Measurements from ENCODE around the gene DLAT.
"Not testable (repeated sequence)": the region's sequence is repeated elsewhere in the genome, so short reads cannot be mapped to it uniquely, and the experiment has no call there.

Gene DLAT

GRCh38 chr11:112005422-112006094, 19.6 kb upstream of the DLAT start:
- DNase-seq = no peak

DNA sequence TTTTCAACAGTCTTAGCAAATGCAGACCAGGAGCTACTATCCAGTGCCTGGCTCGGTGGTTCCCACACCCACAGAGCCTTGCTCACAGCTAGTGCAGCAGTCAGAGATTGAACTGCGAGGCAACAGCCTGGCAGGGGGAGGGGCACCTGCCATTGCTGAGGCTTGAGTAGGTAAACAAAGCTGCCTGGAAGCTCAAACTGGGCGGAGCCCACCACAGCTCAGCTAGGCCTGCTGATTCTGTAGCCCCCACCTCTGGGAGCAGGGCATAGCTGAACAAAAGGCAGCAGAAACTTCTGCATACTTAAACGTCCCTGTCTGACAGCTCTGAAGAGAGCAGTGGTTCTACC, 19.1 kb upstream of the DLAT start:
- DNase-seq = not testable (repeated sequence)

DNA sequence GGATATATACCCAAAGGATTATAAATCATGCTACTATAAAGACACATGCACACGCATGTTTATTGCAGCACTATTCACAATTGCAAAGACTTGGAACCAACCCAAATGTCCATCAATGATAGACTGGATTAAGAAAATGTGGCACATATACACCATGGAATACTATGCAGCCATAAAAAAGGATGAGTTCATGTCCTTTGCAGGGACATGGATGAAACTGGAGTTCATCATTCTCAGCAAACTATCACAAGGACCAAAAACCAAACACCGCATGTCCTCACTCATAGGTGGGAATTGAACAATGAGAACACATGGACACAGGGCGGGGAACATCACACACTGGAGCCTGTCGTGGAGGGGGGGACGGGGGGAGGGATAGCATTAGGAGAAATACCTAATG, 13.8 kb upstream of the DLAT start:
- not testable (repeated sequence) for DNase-seq

- no peak for DNase-seq
These were observed 12.3 kb upstream of the DLAT start for GRCh38 chr11:112012874-112013273.

GRCh38 chr11:112013497-112014164, 11.6 kb upstream of the DLAT start:
- no peak for DNase-seq

- no peak for DNase-seq
These were observed 9.0 kb upstream of the DLAT start for GRCh38 chr11:112016088-112016764.

DNA sequence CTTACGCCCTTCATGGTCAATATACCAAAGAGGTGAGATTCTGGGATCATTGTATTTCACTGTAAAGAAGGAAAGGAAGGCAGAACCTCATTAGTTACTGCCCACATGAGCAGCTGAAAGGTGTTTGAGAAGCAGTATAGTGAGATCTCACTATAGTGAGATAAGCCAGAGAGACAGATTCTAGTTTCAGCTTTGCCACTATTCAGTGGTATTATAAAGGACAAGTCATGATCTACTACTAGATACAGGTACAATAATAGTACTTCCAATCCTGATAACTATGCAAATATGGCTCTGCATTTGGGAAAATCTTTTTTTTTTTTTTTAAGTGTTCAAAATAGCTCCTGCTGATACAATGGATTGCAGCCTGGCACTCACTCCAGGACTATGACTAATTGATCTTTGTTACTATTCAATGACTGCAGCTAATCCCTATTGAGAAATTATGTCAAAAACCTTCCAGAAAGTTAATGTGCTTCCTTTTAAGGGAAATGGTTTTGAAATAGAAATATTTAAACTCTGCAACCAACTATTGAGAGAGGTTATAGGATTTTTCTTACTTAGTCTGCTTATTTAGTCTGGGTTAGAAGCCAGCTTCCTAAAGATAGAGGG, 8.3 kb upstream of the DLAT start:
- no peak for DNase-seq

DNA sequence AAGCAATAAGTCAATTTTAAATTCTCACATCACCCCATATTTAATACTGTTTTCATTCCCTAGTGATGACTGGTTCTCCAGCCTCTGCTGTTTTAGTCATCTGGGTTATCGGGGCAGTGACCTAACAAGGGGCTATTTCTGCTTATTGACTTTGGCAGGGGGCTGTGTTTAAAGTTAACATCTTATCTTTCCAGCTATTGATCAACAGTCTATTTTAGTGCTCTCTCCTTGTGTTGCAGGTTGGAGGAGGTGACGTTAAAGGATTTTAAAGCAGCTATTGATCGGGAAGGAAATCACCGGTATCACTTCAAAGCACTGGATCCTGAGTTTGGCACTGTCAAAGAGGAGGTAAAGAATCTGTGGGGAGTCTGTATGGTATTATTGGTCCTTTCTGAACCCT, 7.7 kb upstream of the DLAT start:
- no peak for DNase-seq

GRCh38 chr11:112019066-112019465, 6.1 kb upstream of the DLAT start:
- no peak for DNase-seq

DNA sequence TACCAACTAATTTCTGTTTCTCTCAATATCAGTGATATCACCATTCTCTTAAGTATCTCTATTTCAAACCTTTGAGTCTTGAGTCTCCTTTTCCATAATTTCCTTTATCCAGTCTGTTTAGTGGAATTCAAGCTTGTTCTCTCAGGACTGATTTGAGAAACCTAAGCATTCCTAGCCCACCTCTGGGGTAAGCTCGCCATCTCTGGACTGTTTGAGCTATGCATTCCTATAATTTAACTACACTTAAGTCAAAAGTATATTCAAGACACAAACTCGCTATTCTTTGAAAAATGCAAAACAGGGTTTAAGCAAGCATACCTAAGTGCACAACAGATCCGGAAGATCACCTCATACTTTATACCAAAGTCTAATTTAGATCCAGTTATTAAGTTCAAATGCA, 2.1 kb upstream of the DLAT start:
- no peak for DNase-seq

GRCh38 chr11:112024178-112024772, 933 bp upstream of the DLAT start:
- DNase-seq = no peak

GRCh38 chr11:112025707-112026106, 499 bp downstream of the DLAT start:
- no peak for DNase-seq

- DNase-seq = not testable (repeated sequence)
These were observed 1.7 kb downstream of the DLAT start for GRCh38 chr11:112026784-112027410.

GRCh38 chr11:112029460-112029859, 4.3 kb downstream of the DLAT start:
- DNase-seq = no peak

GRCh38 chr11:112033902-112034301, 8.7 kb downstream of the DLAT start:
- no peak for DNase-seq

DNA sequence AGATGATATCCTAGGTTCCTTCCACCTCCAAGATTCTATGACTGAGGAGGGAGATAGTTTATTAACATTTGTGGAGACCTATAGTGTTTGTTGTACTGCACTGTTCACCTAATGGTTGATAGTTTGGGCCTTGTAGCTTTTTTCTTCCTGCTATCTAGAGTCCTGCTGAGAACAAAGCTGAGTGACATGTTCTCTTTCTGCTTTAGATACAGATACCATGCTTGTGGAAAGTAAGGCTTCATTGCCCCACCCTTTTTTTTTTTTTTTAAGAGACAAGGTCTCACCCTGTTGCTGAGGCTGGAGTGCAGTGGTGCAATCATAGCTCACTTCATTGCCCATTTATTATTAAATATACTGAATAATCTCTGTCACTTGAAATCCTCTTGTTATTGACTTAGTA, 12.3 kb downstream of the DLAT start:
- DNase-seq = no peak

DNA sequence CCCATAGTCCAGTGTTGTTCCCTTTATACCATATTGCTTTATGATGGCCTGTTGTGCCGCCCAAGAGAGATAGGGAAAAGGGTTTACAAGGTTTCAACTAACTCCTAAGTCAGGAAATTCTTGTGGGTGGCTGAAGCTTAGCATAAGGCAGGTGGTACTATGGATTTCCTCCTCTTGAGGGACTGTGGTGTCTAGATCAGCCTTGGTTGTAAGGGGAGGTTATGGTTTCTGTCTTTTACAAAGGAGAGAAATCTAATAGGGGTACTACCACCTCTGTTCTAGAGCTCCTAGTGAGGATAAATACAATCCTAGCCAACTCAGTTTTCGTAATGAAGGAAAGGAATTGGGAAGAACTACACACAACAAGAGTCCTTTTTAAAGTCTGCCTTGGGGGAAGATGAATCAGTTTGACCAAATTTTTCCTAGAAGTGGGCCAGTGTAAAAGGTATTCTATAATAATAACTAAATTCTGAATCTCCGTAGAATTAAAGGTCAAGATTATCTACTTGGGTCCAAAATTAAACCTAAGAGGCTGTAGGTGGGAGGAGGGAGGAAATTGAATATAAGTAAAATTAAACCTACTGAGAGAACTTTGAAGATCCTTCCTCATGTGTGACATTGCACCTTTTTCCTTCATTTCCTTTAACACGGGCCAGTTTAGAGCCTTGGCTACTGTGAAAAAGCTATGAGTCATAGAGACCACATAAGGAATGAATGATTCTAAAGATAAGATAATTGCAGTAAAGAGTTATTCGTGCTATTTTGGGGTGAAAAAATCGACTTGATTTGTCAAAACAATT, 17.2 kb downstream of the DLAT start:
- DNase-seq = no peak

- no peak for DNase-seq
These were observed 17.7 kb downstream of the DLAT start for GRCh38 chr11:112042961-112043304.

GRCh38 chr11:112044961-112045360, 19.8 kb downstream of the DLAT start:
- no peak for DNase-seq

GRCh38 chr11:112046647-112047046, 21.4 kb downstream of the DLAT start:
- not testable (repeated sequence) for DNase-seq

- DNase-seq = not testable (repeated sequence)
These were observed 23.0 kb downstream of the DLAT start for GRCh38 chr11:112048256-112048655.

DNA sequence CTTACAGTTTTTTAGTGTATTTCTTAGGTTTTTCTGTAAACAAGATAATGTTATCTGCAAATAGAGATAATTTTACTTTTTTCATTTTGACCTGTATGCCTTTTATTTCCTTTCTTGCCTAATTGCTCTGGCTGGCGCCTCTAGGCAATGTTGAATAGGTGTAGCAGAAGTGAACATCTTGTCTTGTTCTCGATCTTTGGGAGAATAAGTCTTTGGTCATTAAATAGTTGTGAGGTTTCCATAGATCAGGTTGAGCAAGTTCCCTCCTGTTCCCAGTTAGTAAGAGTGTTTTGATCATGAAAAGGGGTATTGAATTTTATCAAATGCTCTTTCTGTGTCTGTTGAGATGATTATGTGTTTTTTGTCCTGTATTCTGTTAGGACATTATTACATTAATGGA, 24.6 kb downstream of the DLAT start:
- no peak for DNase-seq
